ENCODE measurements around the gene C17orf75. TPM values are rescaled to one million over a fixed set of nuclear protein-coding genes. Genes with fewer than 3 reads are reported as not detected.
"Not testable (repeated sequence)": the region's sequence is repeated elsewhere in the genome, so short reads cannot be mapped to it uniquely, and the experiment has no call there.

Gene C17orf75
- total and polyA plus RNA-seq, 2 donors (not counting 1 experiment from before 2014, with no cell fraction given), result 11.3 to 24.5 TPM

DNA sequence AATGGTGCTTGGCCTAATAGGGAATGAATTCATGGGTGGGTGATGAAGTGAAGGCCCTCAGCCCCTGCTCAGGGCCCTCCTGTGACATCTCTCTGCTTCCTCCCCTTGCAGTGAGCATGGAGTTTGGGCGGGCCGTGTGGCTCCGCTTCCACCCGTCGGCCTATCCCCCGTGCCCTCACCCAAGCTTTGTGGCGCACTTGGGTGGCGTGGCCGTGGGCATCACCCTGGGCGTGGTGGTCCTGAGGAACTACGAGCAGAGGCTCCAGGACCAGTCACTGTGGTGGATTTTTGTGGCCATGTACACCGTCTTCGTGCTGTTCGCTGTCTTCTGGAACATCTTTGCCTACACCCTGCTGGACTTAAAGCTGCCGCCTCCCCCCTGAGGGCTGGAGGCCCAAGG is 21.1 kb downstream of the C17orf75 start:
- POLR2A ChIA-PET, result no interaction called here
- H3K9me3 ChIP-seq (ENCODE audit: control extremely low read depth in 1 of 3, control insufficient read depth in 2 of 3, insufficient read depth in 1 of 3, low read length in 2 of 3), result no peaks in the 10 kb centered on the region
- TF ChIP-seq, protein P1, sequence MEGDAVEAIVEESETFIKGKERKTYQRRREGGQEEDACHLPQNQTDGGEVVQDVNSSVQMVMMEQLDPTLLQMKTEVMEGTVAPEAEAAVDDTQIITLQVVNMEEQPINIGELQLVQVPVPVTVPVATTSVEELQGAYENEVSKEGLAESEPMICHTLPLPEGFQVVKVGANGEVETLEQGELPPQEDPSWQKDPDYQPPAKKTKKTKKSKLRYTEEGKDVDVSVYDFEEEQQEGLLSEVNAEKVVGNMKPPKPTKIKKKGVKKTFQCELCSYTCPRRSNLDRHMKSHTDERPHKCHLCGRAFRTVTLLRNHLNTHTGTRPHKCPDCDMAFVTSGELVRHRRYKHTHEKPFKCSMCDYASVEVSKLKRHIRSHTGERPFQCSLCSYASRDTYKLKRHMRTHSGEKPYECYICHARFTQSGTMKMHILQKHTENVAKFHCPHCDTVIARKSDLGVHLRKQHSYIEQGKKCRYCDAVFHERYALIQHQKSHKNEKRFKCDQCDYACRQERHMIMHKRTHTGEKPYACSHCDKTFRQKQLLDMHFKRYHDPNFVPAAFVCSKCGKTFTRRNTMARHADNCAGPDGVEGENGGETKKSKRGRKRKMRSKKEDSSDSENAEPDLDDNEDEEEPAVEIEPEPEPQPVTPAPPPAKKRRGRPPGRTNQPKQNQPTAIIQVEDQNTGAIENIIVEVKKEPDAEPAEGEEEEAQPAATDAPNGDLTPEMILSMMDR (IDR thresholded peaks at IDR 0.05), result no peak
- no peak for TF ChIP-seq EZH2 (IDR thresholded peaks at IDR 0.05; ENCODE audit: borderline replicate concordance, insufficient read depth, low read depth, low read length, poor library complexity, severe bottlenecking)
- Mint-ChIP-seq H3K9me3 (ENCODE audit: insufficient read depth) (no peaks in the 10 kb centered on the region), H3K27me3 (no peaks in the 10 kb centered on the region), H3K4me1 (peaks cover 26% of the 10 kb centered on the region), H3K27ac (peak overlapping the region; percentile 65), H3K4me3 (no peak overlapping the region)
- H3K4me2 ChIP-seq (replicated peaks; ENCODE audit: low read depth, low read length, poor library complexity, severe bottlenecking), result no peak overlapping the region
- intact Hi-C loops (cut with micrococcal nuclease), result no loop called here
- H3K36me3 ChIP-seq (replicated peaks in 1 of 2; ENCODE audit: control extremely low read depth in 1 of 2, control insufficient read depth in 1 of 2, extremely low read depth in 1 of 2, insufficient read depth in 2 of 2, low read length in 1 of 2), result no peaks in the 10 kb centered on the region
- H3K4me1 ChIP-seq (ENCODE audit: control insufficient read depth in 2 of 2, insufficient read depth in 2 of 2, low read length in 2 of 2), result peaks cover 19 to 27% of the 10 kb centered on the region in 2 donors
- no peaks in the 10 kb centered on the region for H4K20me1 ChIP-seq (ENCODE audit: control insufficient read depth, insufficient read depth, low read length, poor library complexity, severe bottlenecking)
- no peak overlapping the region for H3K27ac ChIP-seq (ENCODE audit: low read length in 2 of 2)
- no peak overlapping the region for H3K9ac ChIP-seq (ENCODE audit: low read length)
- ATAC-seq (ENCODE audit: low read depth), result no peak
- H3K4me3 ChIP-seq (ENCODE audit: control extremely low read depth in 1 of 5, extremely low read depth in 1 of 5, insufficient read depth in 1 of 5, low read depth in 2 of 5, low read length in 4 of 5), result no peak overlapping the region
- whole genome bisulfite sequencing (ENCODE audit: insufficient coverage), result 99% methylated on average over 10 of the region's 15 CpGs
- no peak overlapping the region for H2AFZ ChIP-seq (ENCODE audit: insufficient read depth, low read depth, low read length, poor library complexity, severe bottlenecking)
- no peak for DNase-seq
- CTCF ChIA-PET, result interaction anchor here (2.6 to 6.9 kb wide), 2 partner anchors 15 to 69 kb away, joined by 8 to 36 read pairs; no protein-coding TSS in a partner anchor
- no peaks in the 10 kb centered on the region for H3K79me2 ChIP-seq (ENCODE audit: control insufficient read depth, insufficient read depth, low read length)
- no peaks in the 10 kb centered on the region for H3K27me3 ChIP-seq (replicated peaks in 1 of 4; ENCODE audit: control extremely low read depth in 1 of 4, control insufficient read depth in 3 of 4, insufficient read depth in 4 of 4, low read length in 3 of 4)

- Mint-ChIP-seq H3K4me1 (peaks cover 26% of the 10 kb centered on the region), H3K4me3 (peak overlapping the region; percentile 83)
- H3K27ac ChIP-seq (ENCODE audit: low read length in 2 of 2); H3K27me3 Mint-ChIP-seq; H2AFZ ChIP-seq (ENCODE audit: insufficient read depth, low read depth, low read length, poor library complexity, severe bottlenecking); H3K79me2 ChIP-seq (ENCODE audit: control insufficient read depth, insufficient read depth, low read length); H3K9me3 ChIP-seq (ENCODE audit: control extremely low read depth in 1 of 3, control insufficient read depth in 2 of 3, insufficient read depth in 1 of 3, low read length in 2 of 3); H3K36me3 ChIP-seq (replicated peaks in 1 of 2; ENCODE audit: control extremely low read depth in 1 of 2, control insufficient read depth in 1 of 2, extremely low read depth in 1 of 2, insufficient read depth in 2 of 2, low read length in 1 of 2); H3K27ac Mint-ChIP-seq; H3K9ac ChIP-seq (ENCODE audit: low read length); ATAC-seq (ENCODE audit: low read depth); intact Hi-C loops (cut with micrococcal nuclease); H3K27me3 ChIP-seq (replicated peaks in 1 of 4; ENCODE audit: control extremely low read depth in 1 of 4, control insufficient read depth in 3 of 4, insufficient read depth in 4 of 4, low read length in 3 of 4); H4K20me1 ChIP-seq (ENCODE audit: control insufficient read depth, insufficient read depth, low read length, poor library complexity, severe bottlenecking); H3K9me3 Mint-ChIP-seq (ENCODE audit: insufficient read depth); DNase-seq; H3K4me3 ChIP-seq (ENCODE audit: control extremely low read depth in 1 of 5, extremely low read depth in 1 of 5, insufficient read depth in 1 of 5, low read depth in 2 of 5, low read length in 4 of 5): not testable (repeated sequence)
- ChIA-PET POLR2A (interaction anchor here (1.0 to 1.4 kb wide), 2 partner anchors 22 to 116 kb away, joined by 3 to 6 read pairs; partner anchors contain the start of gene C17orf75), CTCF (interaction anchor here (0.6 to 6.9 kb wide), 10 partner anchors 9 to 314 kb away, joined by 3 to 36 read pairs (median 3); no protein-coding TSS in a partner anchor)
- WGBS (ENCODE audit: insufficient coverage), result 100% methylated on average over 1 of the region's 6 CpGs
- Histone ChIP-seq H3K4me2 (replicated peaks; ENCODE audit: low read depth, low read length, poor library complexity, severe bottlenecking) (peak overlapping the region; percentile 68), H3K4me1 (ENCODE audit: control insufficient read depth in 2 of 2, insufficient read depth in 2 of 2, low read length in 2 of 2) (peaks cover 19 to 27% of the 10 kb centered on the region in 2 donors)
Observed at GRCh38 chr17:32320080-32320479, 21.9 kb downstream of the C17orf75 start.
